ENCODE measurements around the gene TERT. TPM values are rescaled to one million over a fixed set of nuclear protein-coding genes. Genes with fewer than 3 reads are reported as not detected.

Gene TERT
- total and polyA plus RNA-seq, 12 donors, result not detected

DNA sequence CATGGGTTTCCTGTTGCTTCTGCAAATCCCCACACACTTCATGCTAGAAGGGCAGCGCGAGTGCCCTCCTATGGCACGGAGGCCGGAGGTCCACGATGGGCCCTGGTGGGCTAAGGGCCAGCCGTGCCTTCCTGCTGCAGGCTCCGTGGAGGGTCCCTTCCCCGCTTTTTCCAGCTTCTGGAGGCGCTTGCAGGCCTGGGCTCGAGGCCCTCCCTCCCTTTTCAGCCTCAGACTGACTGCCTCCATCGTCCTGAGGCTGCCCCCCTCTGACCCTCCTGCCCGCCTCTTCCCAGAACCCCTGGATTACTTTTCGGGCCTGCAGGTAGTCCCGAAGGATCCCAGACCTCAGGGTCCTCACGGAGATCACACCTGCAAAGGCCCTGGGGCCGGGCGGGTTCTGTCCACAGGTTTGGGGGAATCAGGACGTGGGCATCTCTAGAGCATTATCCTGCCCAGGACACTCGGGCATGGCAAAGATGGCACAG, 3.2 kb upstream of the TERT start:
- TF ChIP-seq, protein P1, sequence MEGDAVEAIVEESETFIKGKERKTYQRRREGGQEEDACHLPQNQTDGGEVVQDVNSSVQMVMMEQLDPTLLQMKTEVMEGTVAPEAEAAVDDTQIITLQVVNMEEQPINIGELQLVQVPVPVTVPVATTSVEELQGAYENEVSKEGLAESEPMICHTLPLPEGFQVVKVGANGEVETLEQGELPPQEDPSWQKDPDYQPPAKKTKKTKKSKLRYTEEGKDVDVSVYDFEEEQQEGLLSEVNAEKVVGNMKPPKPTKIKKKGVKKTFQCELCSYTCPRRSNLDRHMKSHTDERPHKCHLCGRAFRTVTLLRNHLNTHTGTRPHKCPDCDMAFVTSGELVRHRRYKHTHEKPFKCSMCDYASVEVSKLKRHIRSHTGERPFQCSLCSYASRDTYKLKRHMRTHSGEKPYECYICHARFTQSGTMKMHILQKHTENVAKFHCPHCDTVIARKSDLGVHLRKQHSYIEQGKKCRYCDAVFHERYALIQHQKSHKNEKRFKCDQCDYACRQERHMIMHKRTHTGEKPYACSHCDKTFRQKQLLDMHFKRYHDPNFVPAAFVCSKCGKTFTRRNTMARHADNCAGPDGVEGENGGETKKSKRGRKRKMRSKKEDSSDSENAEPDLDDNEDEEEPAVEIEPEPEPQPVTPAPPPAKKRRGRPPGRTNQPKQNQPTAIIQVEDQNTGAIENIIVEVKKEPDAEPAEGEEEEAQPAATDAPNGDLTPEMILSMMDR (IDR thresholded peaks at IDR 0.05), result no peak
- Histone ChIP-seq H3K9me3 (peaks cover 0 to 7% (median 0%) of the 10 kb centered on the region in 11 donors), H3K27me3 (peaks cover 0 to 52% (median 34%) of the 10 kb centered on the region in 7 donors), H3K36me3 (no peaks in the 10 kb centered on the region), H3K4me1 (peaks cover 0 to 6% (median 0%) of the 10 kb centered on the region in 9 donors), H3K4me3 (no peak overlapping the region), H3K27ac (no peak overlapping the region)
- intact Hi-C loops (cut with DNase I), result no loop called here
- no peak for ATAC-seq
- 82 to 84% methylated on average over 19 of the region's 19 CpGs for WGBS, 2 donors
- DNase-seq, result no peak

DNA sequence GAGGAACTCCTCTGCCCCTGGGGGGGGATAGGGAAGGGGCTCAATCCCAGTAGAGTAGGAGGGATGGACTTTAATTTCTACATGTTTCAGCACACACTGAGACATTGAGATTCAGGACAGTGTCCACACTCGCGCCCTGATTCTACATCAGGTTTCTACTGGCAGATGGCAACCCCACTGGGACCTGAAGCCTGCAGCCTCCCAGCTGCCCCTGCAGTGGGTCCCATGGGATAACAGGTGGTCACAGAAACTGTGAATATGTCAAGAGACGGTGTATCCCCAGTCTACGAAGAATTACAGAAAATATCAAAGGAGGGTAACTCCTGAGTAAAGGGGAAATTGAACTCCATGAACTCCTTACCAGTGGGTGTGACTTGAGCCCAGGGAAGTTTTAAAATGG, 2.4 kb upstream of the TERT start:
- ATAC-seq, result no peak
- Histone ChIP-seq H3K4me1 (peaks cover 0 to 6% (median 0%) of the 10 kb centered on the region in 9 donors), H3K27me3 (peaks cover 0 to 61% (median 43%) of the 10 kb centered on the region in 7 donors), H3K4me3 (no peak overlapping the region), H3K9me3 (peaks cover 0 to 2% (median 0%) of the 10 kb centered on the region in 11 donors), H3K27ac (no peak overlapping the region), H3K36me3 (no peaks in the 10 kb centered on the region)
- intact Hi-C loops (cut with DNase I), result no loop called here
- WGBS, 2 donors, result 89 to 93% methylated on average over 4 of the region's 4 CpGs
- DNase-seq, result no peak
- TF ChIP-seq, protein P1 (IDR thresholded peaks at IDR 0.05), result no peak

DNA sequence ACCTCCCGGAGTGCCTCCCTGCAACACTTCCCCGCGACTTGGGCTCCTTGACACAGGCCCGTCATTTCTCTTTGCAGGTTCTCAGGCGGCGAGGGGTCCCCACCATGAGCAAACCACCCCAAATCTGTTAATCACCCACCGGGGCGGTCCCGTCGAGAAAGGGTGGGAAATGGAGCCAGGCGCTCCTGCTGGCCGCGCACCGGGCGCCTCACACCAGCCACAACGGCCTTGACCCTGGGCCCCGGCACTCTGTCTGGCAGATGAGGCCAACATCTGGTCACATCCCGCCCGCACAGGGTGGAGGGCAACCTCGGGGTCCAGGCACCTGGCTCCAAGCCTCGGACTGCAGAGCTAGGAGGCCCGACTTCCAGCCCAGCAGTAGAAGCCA, 776 bp upstream of the TERT start:
- Histone ChIP-seq H3K36me3 (no peaks in the 10 kb centered on the region), H3K27me3 (peaks cover 0 to 69% (median 51%) of the 10 kb centered on the region in 7 donors), H3K9me3 (no peaks in the 10 kb centered on the region), H3K27ac (no peak overlapping the region), H3K4me1 (peaks cover 0 to 6% (median 0%) of the 10 kb centered on the region in 9 donors), H3K4me3 (no peak overlapping the region)
- TF ChIP-seq, protein P1 (IDR thresholded peaks at IDR 0.05), result no peak
- DNase-seq (no peak), ATAC-seq (no peak)
- intact Hi-C loops (cut with DNase I), result no loop called here
- WGBS, 2 donors, result 41 to 46% methylated on average over 21 to 22 of the region's 22 CpGs

DNA sequence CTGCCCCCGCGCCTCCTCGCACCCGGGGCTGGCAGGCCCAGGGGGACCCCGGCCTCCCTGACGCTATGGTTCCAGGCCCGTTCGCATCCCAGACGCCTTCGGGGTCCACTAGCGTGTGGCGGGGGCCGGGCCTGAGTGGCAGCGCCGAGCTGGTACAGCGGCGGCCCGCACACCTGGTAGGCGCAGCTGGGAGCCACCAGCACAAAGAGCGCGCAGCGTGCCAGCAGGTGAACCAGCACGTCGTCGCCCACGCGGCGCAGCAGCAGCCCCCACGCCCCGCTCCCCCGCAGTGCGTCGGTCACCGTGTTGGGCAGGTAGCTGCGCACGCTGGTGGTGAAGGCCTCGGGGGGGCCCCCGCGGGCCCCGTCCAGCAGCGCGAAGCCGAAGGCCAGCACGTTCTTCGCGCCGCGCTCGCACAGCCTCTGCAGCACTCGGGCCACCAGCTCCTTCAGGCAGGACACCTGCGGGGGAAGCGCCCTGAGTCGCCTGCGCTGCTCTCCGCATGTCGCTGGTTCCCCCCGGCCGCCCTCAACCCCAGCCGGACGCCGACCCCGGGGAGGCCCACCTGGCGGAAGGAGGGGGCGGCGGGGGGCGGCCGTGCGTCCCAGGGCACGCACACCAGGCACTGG, 548 bp downstream of the TERT start:
- H3K4me1 ChIP-seq, result peaks cover 0 to 6% (median 0%) of the 10 kb centered on the region in 9 donors
- WGBS, 2 donors, result 26 to 29% methylated on average over 69 of the region's 69 CpGs
- no peak for DNase-seq

More for the DNA sequence above, 548 bp downstream of the TERT start:
- intact Hi-C loops (cut with DNase I), result no loop called here
- no peaks in the 10 kb centered on the region for H3K36me3 ChIP-seq
- H3K4me3 ChIP-seq, result no peak overlapping the region
- no peaks in the 10 kb centered on the region for H3K9me3 ChIP-seq
- peak in 1 of 8 donors; percentile 31 for ATAC-seq
- TF ChIP-seq, protein P1 (IDR thresholded peaks at IDR 0.05), result no peak
- H3K27me3 ChIP-seq, result peaks cover 0 to 69% (median 51%) of the 10 kb centered on the region in 7 donors
- H3K27ac ChIP-seq, result no peak overlapping the region

Measured in heart right ventricle (tissue), 16 donors.